Measurements from ENCODE around the gene MEGF6. TPM values are rescaled to one million over a fixed set of nuclear protein-coding genes. Genes with fewer than 3 reads are reported as not detected.

Gene MEGF6
- total RNA-seq, 1 experiment from 2014 or later, result 14.3 TPM

DNA sequence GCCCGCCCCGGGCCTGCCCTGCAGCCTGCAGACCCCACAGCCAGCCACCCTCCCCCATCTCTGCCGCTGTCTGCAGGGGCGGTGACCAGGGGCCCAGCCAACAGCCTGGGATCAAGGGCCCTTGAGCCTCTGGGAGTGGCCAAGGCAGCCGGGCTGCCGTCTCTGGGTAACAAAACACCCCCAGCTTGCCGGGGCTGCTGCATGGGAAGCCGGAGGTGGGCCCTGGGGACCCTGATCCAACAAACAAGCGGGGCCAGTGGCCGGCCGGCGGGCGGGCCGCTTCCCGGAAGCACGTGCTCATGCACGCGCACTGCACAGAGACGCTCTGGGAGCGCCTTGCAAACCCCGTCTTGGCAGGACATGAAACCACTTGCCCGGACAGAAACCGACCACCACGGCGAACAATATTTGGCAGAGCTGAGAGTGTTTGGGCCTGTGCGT lies 13.2 kb downstream of the MEGF6 start:
- H3K9me3 Mint-ChIP-seq (ENCODE audit: unreplicated experiment), result no peaks in the 10 kb centered on the region
- H3K36me3 Mint-ChIP-seq (ENCODE audit: insufficient read depth, unreplicated experiment), result no peaks in the 10 kb centered on the region
- no peaks in the 10 kb centered on the region for H3K4me1 Mint-ChIP-seq (ENCODE audit: insufficient read depth, unreplicated experiment)
- no peak for DNase-seq (ENCODE audit: unreplicated experiment)
- H3K27ac Mint-ChIP-seq (ENCODE audit: low read depth, unreplicated experiment), result no peak overlapping the region
- no peak for TF ChIP-seq CTCF (IDR thresholded peaks at IDR 0.05; ENCODE audit: unreplicated experiment)
- ChIA-PET CTCF (no interaction called here), POLR2A (no interaction called here)
- H3K27me3 Mint-ChIP-seq (ENCODE audit: insufficient read depth, unreplicated experiment), result no peaks in the 10 kb centered on the region
- intact Hi-C loops (cut with micrococcal nuclease), result no loop called here
- no TSS peak for BruUV-seq (replicated peaks)
- H3K4me3 Mint-ChIP-seq (ENCODE audit: unreplicated experiment), result no peak overlapping the region

GRCh38 chr1:3597599-3597964 lies 13.7 kb downstream of the MEGF6 start:
- H3K4me1 Mint-ChIP-seq (ENCODE audit: insufficient read depth, unreplicated experiment), result no peaks in the 10 kb centered on the region
- no peaks in the 10 kb centered on the region for H3K27me3 Mint-ChIP-seq (ENCODE audit: insufficient read depth, unreplicated experiment)
- TF ChIP-seq CTCF (IDR thresholded peaks at IDR 0.05; ENCODE audit: unreplicated experiment), result no peak
- ChIA-PET POLR2A (no interaction called here), CTCF (no interaction called here)
- H3K36me3 Mint-ChIP-seq (ENCODE audit: insufficient read depth, unreplicated experiment), result no peaks in the 10 kb centered on the region
- intact Hi-C loops (cut with micrococcal nuclease), result no loop called here
- H3K4me3 Mint-ChIP-seq (ENCODE audit: unreplicated experiment), result no peak overlapping the region
- no peaks in the 10 kb centered on the region for H3K9me3 Mint-ChIP-seq (ENCODE audit: unreplicated experiment)
- BruUV-seq (replicated peaks), result no TSS peak
- H3K27ac Mint-ChIP-seq (ENCODE audit: low read depth, unreplicated experiment), result no peak overlapping the region
- DNase-seq (ENCODE audit: unreplicated experiment), result no peak

- intact Hi-C loops (cut with micrococcal nuclease), result no loop called here
- POLR2A ChIA-PET, result interaction anchor here (0.7 kb wide), 1 partner anchor 27 kb away, joined by 3 read pairs; no protein-coding TSS in a partner anchor
- no TSS peak for BruUV-seq (replicated peaks)
Observed at GRCh38 chr1:3596663-3597598, 14.4 kb downstream of the MEGF6 start.

GRCh38 chr1:3595949-3596348 lies 15.4 kb downstream of the MEGF6 start:
- H3K4me3 Mint-ChIP-seq (ENCODE audit: unreplicated experiment), result no peak overlapping the region
- H3K27me3 Mint-ChIP-seq (ENCODE audit: insufficient read depth, unreplicated experiment), result no peaks in the 10 kb centered on the region
- H3K4me1 Mint-ChIP-seq (ENCODE audit: insufficient read depth, unreplicated experiment), result no peaks in the 10 kb centered on the region
- no peak for TF ChIP-seq CTCF (IDR thresholded peaks at IDR 0.05; ENCODE audit: unreplicated experiment)
- H3K27ac Mint-ChIP-seq (ENCODE audit: low read depth, unreplicated experiment), result no peak overlapping the region
- DNase-seq (ENCODE audit: unreplicated experiment), result no peak
- POLR2A ChIA-PET, result no interaction called here
- no TSS peak for BruUV-seq (replicated peaks)
- intact Hi-C loops (cut with micrococcal nuclease), result no loop called here
- CTCF ChIA-PET, result interaction anchor here (0.6 kb wide), 1 partner anchor 180 kb away, joined by 3 read pairs; no protein-coding TSS in a partner anchor
- H3K36me3 Mint-ChIP-seq (ENCODE audit: insufficient read depth, unreplicated experiment), result no peaks in the 10 kb centered on the region
- no peaks in the 10 kb centered on the region for H3K9me3 Mint-ChIP-seq (ENCODE audit: unreplicated experiment)

More at GRCh38 chr1:3596663-3597598, 14.4 kb downstream of the MEGF6 start:
- Mint-ChIP-seq H3K27ac (ENCODE audit: low read depth, unreplicated experiment) (no peak overlapping the region), H3K9me3 (ENCODE audit: unreplicated experiment) (no peaks in the 10 kb centered on the region), H3K4me1 (ENCODE audit: insufficient read depth, unreplicated experiment) (no peaks in the 10 kb centered on the region), H3K4me3 (ENCODE audit: unreplicated experiment) (no peak overlapping the region), H3K36me3 (ENCODE audit: insufficient read depth, unreplicated experiment) (no peaks in the 10 kb centered on the region), H3K27me3 (ENCODE audit: insufficient read depth, unreplicated experiment) (no peaks in the 10 kb centered on the region)
- TF ChIP-seq CTCF (IDR thresholded peaks at IDR 0.05; ENCODE audit: unreplicated experiment), result no peak
- CTCF ChIA-PET, result no interaction called here
- no peak for DNase-seq (ENCODE audit: unreplicated experiment)

All from MCF 10A (cell line).